Testis (tissue), 5 donors: Measurements from ENCODE around the gene IFIT1B. TPM values are rescaled to one million over a fixed set of nuclear protein-coding genes. Genes with fewer than 3 reads are reported as not detected.
A peak's percentile ranks its signal among the peaks of the same experiment; 100 is the strongest.
"Not testable (repeated sequence)": the region's sequence is repeated elsewhere in the genome, so short reads cannot be mapped to it uniquely, and the experiment has no call there.

Source experiments
- DNase-seq: peaks from one replicate; pipeline ENCODE4 v3.0.0-alpha.2; 2019
- H3K27ac ChIP-seq, 2 donors: fragments of 200-600 bp; sonication (generic); one replicate each; pipeline ENCODE4 v1.5.1; 2019
- H3K27me3 ChIP-seq: fragments of 200-600 bp; sonication (generic); one replicate; pipeline ENCODE4 v1.5.1; 2019
- H3K36me3 ChIP-seq: fragments of 200-600 bp; sonication (generic); one replicate; pipeline ENCODE4 v1.5.1; 2017; ENCODE audit warnings: low read depth; ENCODE audit errors: missing control alignments
- H3K4me1 ChIP-seq: fragments of 200-600 bp; sonication (generic); one replicate; pipeline ENCODE4 v1.5.1; 2019
- H3K4me3 ChIP-seq, 2 donors: fragments of 200-600 bp; sonication (generic); one replicate each; pipeline ENCODE4 v1.5.1; 2017 to 2019
- H3K9me3 ChIP-seq: fragments of 200-600 bp; sonication (generic); one replicate; pipeline ENCODE4 v1.5.1; 2017
- CTCF ChIP-seq, 3 experiments: fragments of 450-650 bp in 2 of 3; fragments of 200-600 bp in 1 of 3; sonication (generic) in 1 of 3; IDR thresholded peaks; one replicate each; pipeline ENCODE4 v1.5.1; 2016 to 2019; ENCODE audit warnings: antibody characterized with exemption in 3 of 3, mild to moderate bottlenecking in 2 of 3, moderate library complexity in 1 of 3
- POLR2A ChIP-seq: fragments of 450-650 bp; IDR thresholded peaks from one replicate; pipeline ENCODE4 v1.6.1; 2017; ENCODE audit warnings: antibody characterized with exemption, mild to moderate bottlenecking, moderate library complexity
- WGBS, 2 donors: methylation state at CpG; one replicate each; pipeline ENCODE4 v1.1.5; 2018; 5-methylcytosine and 5-hydroxymethylcytosine counted together
- intact Hi-C: fragments of 100-400 bp; cut with DNase I; formaldehyde crosslinking; loops from one replicate; pipeline ENCODE4 v1.15.1; 2023; ENCODE audit warnings: low total_unique reads
- long read RNA-seq, 2 donors: transcript quantifications; one replicate each; lab custom pipeline, GENCODE V29; 2026
- polyA plus RNA-seq: library from polyadenylated mRNA; stranded (reverse); fragments of 350-450 nt; fragmentation: Illumina TruSeq; extraction: RNeasy Lipid Tissue Mini Kit (QIAGEN cat#74804); gene quantifications from one replicate; pipeline ENCODE4 v1.2.3, GENCODE V29; 2014; ENCODE audit warnings: low read depth, low replicate concordance; ENCODE audit not compliant: insufficient read depth
- total RNA-seq, 2 donors: library from RNA; depleted of rRNA; stranded (reverse); fragments of >200 nt; gene quantifications; one replicate each; pipeline ENCODE4 v1.2.3, GENCODE V29; 2016

The IFIT1B gene, protein sequence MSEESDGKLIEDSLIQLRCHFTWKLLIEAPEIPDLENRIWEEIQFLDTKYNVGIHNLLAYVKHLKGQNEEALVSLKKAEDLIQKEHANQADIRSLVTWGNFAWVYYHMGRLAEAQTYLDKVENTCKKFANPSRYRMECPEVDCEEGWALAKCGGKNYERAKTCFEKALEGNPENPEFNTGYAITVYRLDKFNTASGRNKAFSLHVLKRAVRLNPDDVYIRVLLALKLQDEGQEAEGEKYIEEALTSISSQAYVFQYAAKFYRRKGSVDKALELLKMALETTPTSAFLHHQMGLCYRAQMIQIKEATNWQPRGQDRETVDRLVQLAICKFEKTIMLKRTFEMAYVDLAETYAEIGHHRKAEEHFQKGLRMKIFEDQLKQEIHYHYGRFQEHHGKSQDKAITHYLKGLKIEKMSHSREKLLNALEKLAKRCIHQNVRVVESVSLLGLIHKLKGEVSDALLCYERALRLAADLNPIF
- total RNA-seq (not detected), polyA plus RNA-seq (not detected)
- long read RNA-seq, donor 1 = 0 reads
- long read RNA-seq, donor 2 = 0 reads

DNA sequence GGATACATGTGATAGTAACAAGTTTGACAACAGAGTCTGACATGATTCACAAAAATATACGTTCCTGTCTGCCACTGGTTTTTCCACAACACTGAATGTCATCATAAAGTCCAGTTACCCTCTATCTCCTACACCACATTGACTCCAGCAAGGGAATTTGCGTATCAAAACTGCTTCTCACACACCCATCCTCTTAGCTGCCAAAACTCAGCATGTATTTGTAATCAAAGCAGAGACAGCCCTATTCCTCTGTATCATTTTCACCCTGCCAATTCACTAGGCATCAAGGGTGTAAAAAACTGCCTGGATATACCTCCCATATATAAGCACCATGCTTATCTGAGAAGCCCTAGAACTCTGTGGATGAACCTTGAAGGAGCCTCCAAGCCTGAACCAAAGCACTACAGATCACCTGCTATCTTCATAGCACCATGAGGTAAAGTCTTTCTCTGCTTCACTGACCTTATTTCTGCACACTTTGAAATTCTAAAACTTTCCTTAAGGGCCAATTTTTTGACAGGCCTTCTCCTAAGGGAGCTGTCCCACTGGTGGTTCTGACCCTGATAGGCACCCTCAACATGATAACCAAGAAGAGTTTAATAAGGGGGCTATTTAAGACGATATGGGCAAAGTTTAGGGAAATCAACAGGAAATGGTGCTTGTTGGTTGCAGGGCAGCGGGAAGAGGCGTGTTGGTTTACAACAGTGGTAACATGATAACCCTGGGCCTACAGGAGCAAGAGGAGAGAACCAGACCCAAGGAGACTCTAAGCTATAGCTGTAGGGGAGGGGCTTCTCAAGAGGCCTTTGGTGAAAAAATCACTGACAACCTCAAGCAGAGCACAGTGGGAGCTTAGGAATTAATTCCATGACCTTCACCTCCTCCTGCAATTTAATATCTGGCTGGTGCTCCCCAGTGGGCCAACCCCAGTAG, at the start of gene IFIT1B:
TSS of gene IFIT1B (plus strand) at position 352 of the 933 bp plus-strand sequence. CDS start at position 432, 80 bp downstream.
- intact Hi-C loops = no loop called here
- H3K9me3 ChIP-seq = no peaks in the 10 kb centered on the region
- no peaks in the 10 kb centered on the region for H3K27me3 ChIP-seq
- no peak for TF ChIP-seq CTCF (IDR thresholded peaks at IDR 0.05)
- H3K36me3 ChIP-seq = no peaks in the 10 kb centered on the region
- no peak for DNase-seq
- H3K4me1 ChIP-seq = peaks cover 17% of the 10 kb centered on the region
- 93 to 96% methylated on average over 5 of the region's 5 CpGs for WGBS, 2 donors
- H3K27ac ChIP-seq = no peak within 1 kb of the TSS
- no peak within 1 kb of the TSS for H3K4me3 ChIP-seq

DNA sequence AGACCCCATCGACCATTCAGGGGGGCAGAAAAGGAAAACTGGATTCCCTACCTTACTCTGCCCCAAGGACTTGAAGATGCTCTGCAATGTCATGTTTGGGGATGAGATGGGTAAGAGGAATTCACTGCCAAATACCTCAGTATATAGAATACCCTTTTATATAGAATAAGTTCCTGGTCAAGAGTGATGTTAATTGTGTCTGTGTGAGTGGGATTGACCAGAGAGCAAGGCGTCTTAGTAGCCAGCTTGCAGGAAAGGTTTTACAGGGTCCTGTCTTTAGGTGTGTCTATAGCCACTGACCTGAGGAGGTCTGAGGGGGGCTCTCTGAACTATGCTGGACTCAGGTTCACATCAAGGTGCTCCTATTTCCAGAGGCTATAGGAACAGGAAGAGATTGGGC, 48.7 kb upstream of the IFIT1B start:
- intact Hi-C loops = no loop called here
- peaks cover 11% of the 10 kb centered on the region for H3K4me1 ChIP-seq

DNA sequence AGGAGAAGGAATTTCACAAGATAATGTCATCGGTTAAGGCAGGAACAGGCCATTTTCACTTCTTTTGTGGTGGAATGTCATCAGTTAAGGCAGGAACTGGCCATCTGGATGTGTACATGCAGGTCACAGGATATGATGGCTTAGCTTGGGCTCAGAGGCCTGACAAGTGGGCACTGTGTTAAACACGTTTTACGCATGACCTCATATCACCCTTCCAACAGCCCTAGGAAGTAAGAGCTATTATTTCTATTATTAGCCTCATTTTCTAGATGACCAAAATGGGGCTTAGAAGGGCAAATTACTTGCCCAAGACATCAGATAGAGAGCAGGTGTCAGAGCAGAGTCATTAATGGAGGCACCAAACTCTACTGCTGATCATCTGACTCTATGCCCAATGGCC, 47.8 kb upstream of the IFIT1B start:
- Histone ChIP-seq H3K4me1 (peaks cover 11% of the 10 kb centered on the region), H3K27ac (peak overlapping the region in 1 of 2 donors; percentile 37)
- WGBS, 2 donors = 69 to 85% methylated on average over 3 of the region's 3 CpGs
- H3K36me3 ChIP-seq, DNase-seq, H3K27me3 ChIP-seq, H3K4me3 ChIP-seq, intact Hi-C loops, H3K9me3 ChIP-seq: not testable (repeated sequence)

More for the DNA sequence above, 48.7 kb upstream of the IFIT1B start:
- TF ChIP-seq POLR2A = no peak
- TF ChIP-seq CTCF (IDR thresholded peaks at IDR 0.05) = no peak
- 87 to 92% methylated on average over 2 of the region's 2 CpGs for WGBS, 2 donors
- no peak for DNase-seq
- Histone ChIP-seq H3K27me3 (no peaks in the 10 kb centered on the region), H3K9me3 (no peaks in the 10 kb centered on the region), H3K4me3 (no peak overlapping the region), H3K27ac (peak overlapping the region in 1 of 2 donors; percentile 89), H3K36me3 (no peaks in the 10 kb centered on the region)

DNA sequence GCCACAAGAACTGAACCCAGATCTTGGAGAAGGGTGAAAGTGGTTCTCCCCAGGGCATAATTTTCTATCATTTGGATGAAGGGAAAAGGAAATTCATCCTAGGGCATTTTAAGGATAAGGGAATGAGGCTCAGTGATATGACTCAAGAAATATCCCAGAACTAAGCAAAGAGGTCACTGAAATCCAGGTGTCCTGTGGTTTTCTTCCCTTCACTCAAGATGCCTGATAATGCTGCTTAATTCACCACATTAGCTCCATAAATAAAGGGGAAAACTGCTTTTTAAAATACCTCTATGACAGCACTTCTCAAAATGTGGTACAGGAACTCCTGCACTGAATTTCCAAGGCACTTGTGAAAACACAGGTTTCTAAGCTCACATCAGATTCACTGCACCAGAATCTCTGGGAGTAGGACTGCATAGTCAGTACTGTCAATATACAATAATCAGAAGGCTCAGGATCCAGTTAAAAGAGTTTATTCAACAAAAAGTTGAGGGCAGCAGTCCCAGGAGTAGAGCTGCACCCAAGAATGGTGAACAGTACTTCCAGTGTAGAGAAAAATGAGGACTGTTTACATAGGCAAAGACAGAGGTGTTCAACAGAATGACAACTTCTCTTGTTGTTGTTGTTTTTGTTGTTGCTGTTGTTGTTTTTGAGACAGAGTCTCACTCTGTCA, 47.2 kb upstream of the IFIT1B start:
- Histone ChIP-seq H3K27me3 (no peaks in the 10 kb centered on the region), H3K9me3 (no peaks in the 10 kb centered on the region), H3K27ac (peak overlapping the region in 1 of 2 donors; percentile 37), H3K36me3 (no peaks in the 10 kb centered on the region), H3K4me1 (peaks cover 11% of the 10 kb centered on the region), H3K4me3 (no peak overlapping the region)
- intact Hi-C loops = no loop called here
- no peak for TF ChIP-seq CTCF (IDR thresholded peaks at IDR 0.05)
- no peak for TF ChIP-seq POLR2A
- no peak for DNase-seq

DNA sequence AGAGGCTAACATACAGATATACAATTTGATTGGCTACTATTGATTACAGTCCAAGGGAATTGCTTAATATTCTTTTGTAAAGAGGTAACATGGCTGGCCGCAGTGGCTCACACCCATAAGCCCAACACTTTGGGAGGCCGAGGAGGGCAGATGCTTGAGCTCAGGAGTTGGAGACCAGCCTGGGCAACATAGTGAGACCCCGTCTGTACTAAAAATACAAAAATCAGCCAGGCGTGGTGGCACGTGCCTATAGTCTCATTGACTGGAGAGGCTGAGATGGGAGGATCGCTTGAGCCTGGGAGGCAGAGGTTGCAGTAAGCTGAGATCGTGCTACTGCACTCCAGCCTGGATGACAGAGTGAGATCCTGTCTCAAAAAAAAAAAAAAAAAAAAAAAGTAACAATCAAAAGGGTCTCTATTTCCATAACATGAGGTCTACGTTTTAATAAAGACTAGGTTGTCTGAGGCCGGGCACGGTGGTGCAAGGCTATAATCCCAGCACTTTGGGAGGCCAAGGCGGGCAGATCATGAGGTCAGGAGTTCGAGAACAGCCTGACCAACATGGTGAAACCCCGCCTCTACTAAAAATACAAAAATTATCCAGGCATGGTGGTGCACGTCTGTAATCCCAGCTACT, 46.3 kb upstream of the IFIT1B start:
- Histone ChIP-seq H3K27ac (peak overlapping the region; percentile 32 to 42), H3K4me3 (peak overlapping the region in 1 of 2 donors; percentile 41), H3K4me1 (peaks cover 11% of the 10 kb centered on the region)
- H3K36me3 ChIP-seq, intact Hi-C loops, H3K9me3 ChIP-seq, H3K27me3 ChIP-seq, DNase-seq: not testable (repeated sequence)
- 81 to 89% methylated on average over 14 of the region's 14 CpGs for WGBS, 2 donors
